ENCODE results near the gene AKAP13.
A peak's percentile ranks its signal among the peaks of the same experiment; 100 is the strongest.

AKAP13 gene

DNA sequence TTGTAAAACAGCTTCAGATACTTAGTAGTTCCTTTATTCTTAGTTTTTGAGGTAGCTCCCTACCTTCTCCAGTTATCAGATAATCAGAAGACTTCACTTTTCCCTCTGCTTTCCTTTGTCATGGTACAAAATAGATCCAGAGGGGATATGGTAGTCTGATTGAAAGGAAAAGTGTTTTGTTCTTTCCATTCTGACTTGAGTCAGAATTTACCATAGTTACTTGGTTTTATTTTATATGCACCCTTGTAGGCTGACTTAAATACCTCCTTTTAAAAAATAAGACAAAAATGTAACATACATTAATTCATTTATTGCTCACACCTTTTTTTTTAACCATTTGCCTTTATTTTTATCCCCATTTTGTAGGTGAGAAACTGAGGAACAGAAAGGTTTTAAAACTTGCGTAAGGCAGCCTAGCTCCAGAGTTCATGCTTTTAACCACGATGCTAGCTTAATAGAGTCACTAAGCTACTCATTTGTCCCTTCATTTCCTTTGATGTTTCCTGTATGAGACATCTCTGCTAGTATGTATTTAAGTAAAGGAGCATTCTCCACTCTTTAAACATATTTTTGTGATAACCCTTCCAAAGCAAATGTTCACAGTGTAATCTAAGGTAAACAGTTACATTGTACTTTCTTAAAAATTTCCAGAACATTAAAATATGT, 226.9 kb downstream of the AKAP13 start:
- no peak for DNase-seq

DNA sequence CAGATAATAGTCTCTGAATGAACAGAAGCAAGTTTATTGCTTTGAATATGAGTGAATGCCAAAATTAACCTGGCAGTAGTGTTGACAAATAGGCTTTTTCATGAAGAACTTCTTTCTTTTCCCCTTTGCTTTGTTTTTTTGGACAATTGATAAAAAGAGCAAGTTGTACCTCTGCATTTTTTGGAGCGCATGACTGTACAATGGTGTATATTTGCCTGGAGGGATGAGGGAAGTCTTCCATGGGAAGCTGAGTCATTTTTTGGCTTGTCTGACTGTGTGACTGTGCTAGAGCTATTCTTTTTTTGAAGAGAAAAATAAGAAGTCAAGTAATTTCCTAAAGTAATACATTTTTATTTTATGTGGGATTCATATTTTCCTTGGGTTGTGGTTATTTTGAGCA, 227.4 kb downstream of the AKAP13 start:
- no peak for DNase-seq

DNA sequence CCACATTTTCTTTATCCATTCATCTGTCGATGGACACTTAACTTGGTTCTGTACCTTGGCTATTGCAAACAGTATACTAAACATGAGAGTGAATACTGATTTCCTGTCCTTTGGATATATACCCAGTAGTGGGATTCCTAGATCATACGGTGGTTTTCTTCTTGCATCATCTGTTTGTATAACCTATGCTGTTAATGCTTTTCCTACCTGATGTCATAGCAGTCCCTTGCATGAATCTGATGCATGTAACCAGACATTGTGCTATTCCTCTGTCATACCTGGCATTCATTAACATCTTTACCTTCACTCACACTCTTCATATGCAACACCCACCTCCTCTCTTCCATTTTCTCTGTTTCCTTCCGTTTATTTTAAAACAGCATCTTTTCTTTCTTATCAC, 229.1 kb downstream of the AKAP13 start:
- no peak for DNase-seq

DNA sequence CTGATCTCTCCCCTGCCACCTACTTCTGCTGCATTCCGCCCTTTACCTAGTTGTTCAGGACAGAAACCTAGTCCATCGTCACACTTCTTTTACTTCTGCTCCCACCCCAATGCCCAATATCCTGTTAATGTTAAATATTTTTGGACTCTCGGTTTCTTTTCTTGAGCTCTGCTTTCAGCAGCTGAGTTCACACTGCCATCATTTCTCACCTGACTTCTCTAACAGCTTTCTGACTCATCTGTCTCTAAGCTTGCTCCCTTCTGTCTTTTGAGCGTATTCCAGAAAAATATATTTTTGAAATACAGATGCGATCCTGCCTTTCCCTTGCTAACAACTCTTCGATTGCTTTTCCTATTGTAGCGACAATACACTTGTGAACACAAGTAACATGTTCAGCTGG, 231.0 kb downstream of the AKAP13 start:
- DNase-seq: no peak

DNA sequence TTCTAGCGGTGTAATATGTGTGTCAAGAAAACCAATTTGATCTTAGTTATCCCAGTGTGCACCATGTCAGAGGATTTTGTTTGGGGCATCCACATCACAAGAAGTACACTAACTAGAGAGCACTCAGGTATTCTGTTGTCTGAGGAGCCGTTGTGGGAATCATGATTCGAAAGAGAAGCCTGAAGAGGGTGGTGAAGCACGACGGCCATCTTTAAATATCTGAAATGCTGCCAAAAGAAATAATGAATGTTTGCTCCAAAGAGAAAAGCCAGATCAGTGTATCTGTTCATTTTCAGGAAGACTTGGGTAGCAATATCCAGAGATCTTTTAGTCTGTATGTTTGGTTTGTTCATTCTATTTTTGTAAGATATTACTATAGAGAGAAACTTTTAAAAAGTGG, 233.7 kb downstream of the AKAP13 start:
- peak; percentile 28 for DNase-seq

DNA sequence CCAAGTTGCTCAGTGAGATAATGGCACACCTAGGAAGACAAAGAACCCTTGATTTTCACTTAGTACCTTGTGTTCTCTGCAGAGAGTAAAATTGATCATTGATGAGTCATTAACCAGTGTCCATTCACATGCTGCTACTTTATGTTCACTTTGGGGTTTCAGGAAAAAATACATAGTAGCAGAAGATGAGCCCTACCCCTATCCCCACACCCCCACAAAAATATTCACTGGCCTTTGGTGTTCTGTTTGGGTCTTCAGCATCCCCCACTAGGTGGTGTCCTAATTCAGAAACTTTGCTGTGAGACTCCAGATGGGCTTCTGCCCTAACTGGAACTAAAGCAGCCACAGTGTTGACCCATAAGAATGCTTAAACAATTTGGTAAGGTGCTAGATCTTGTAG, 235.5 kb downstream of the AKAP13 start:
- no peak for DNase-seq

DNA sequence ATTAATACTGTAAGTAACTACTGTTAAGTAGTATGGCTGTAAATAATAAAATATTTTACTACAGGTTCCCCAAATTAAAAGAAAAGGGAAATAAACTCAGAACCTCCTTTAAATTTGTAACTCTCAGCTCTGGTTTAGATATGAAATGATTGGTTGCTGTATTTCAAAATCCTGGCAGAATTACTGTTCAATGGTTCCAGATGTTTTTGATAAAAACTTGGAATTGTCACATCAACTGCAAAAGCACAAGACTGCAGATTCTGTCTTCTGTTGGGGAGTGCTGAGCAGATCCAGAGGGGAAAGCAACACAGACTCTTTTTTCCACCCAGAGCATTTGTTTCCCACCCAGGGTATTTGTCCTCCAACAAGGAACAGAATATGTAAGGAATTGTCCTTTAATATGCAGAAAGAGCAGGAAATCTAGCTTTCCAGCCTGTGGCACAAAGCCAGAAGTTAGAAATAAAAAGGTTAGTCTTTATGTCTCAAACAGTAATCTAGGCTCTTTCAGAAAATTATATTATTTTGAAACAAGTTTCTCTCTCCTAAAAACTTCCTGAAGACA, 236.2 kb downstream of the AKAP13 start:
- no peak for DNase-seq

DNA sequence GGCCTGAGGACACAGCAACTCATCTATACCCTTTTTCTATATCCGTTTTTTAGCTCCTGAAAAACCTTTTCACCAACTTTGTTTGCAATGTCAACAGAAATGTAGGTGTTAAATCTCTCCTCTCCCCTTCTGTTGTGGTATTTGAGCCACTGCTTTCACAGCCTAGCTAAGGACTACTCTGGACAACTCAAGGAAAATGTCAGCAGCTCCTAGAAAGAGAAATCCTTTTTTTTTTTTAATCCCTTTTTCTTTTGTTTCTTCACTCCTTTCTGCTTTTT, 237.8 kb downstream of the AKAP13 start:
- DNase-seq: no peak

DNA sequence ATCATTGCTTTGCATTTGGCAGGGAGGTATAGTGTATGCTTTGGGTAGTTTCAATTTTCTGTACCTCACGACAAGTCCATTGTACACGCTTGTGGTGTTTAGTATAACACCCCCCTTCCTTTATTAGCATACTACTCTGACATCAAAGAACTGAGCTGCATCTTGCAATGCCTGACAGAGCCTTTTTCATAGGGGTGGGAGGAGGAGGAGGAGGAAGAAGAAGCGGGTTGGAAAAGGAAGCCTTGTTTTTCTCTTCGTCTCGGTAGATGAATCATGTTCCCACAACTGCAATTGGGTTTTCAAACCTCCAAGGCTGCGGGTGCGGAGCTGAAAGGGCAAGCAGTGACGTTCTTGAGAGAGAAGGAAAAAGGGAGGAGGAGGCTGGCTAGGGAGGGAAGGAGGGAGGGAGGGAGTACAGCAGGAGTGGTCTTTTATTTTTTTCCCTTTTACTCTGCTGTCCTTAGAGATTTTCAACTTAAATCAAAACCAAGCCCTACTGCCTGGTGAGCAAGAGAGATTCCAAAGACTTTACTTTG, 238.6 kb downstream of the AKAP13 start:
- DNase-seq: no peak

DNA sequence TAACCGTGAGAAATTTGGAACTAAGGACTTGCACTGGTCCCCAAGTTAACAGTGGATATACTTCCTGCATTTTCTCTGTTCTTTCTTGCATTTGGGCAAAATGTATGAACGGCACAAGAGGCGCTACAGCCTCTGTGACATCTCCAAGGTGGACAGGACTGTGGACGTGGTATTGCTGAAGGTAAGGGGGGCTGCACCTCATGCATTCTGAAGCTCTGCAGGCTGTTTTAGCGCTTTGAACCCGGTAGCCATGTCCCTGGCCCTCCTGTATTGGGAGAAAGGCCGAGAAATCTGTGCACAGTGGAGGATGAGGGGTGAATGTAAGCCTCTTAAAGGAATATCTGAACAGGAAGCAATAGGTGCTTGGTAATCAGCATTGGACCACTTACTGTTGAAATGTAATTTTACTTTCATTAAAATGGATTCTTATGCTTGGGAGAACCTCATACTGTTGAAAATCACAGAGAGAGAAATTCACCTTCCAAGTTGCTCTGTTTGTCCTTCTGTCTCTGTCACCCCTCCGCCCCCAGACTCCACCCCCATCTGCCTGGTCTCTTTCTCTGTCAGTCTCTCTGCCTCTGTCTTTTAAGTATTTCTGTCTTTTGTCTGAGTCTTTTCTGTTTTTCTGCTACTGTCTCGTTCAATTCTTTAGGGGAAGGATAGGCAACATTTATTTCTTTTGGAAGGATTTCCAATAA, 239.7 kb downstream of the AKAP13 start:
- DNase-seq: no peak

DNA sequence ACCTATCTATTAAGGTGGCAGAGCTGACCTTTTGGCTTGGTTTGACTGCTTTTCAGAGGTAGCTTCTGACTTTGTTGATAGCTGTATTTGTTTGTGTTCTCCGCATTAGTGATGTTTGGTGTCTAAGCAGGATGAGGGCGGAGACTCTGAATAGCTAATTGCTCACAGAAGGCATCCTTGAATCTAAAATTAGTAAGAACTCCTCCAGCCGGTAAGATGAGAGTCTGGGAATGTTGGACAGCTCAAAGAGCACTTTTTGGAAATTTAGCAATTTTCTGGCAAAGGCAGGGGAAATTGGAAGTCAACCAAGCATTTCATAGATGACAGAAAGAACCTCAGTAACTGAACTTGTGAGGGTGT, 240.3 kb downstream of the AKAP13 start:
- no peak for DNase-seq

DNA sequence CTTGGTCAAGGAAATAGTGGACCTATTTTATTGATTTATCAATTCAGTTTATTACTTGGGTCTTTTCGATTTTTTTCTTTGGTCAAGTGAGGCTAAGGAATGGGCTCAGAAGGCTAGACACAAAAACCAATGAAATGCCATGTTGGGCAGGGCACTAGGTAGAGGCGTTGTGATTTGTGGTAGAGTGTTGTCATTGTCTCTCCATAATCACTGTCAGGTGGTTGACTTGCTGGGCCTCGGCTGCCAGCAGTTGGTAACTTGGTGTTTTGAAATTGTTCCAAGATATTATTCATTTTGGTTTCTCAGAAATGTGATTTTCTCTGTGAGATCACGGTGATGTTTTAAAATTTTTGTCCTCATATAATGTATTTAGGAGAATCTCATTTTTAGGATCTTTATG, 240.7 kb downstream of the AKAP13 start:
- DNase-seq: no peak

DNA sequence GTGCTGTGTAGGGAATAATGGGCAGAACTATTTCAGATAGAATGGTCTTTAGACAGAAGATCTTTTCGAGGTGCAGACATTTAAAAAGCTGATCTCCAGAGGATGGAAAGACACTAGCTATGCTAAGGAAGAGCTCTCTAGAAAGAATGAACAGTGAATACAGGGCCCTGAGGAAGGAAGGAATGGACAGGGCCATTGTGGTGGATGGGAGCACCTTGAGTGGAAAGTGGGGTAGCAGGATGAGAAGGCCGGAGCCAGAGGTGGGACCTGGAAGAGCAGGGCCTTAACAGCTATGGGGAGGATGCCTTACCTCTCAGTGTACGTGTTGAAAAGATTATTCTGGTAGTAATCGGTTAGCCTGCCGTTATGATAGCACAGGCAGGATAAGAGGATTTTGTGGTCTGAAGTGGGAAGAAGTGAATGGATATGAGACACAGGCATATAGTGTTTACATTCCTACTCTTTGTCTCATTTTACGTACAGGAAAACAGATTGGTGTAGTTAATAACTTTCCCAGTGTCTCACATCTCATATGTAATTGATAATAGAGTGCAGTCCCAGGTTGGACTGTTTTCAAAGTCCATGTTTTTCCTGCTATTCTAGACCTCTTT, 241.9 kb downstream of the AKAP13 start:
- no peak for DNase-seq

DNA sequence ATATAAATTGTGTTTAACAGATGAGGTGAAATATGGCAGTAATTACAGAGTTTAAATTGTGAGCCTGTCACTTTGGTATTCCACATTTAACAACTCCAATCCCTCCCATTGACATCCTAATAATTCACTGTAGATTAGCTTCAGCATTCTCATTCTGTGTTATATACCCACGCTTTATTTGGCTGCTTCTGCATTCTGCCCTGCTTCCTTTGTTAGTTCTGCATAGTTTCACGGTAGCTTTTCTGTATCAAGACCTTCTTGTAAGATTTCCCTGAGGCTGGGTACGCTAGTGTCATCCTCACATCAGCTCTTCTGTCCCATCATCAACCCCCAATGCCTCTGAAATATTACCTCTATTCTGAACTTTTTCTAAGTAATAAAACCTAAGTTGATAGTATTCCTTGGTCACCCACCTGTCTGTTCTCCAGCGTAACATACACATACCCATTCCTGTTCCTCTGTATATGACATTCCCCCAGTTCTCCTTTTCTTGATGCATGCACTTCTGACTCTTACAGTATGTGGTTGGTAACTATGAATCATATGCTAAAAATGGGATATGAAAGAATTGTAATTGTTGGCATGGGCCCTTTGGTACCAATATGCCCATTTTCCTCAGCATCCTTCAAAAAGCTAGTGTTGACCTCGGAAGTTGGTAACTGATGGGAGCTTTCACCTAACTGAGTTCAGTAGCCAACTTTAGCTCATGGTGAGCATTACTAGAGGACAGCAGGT, 243.1 kb downstream of the AKAP13 start:
- DNase-seq: no peak

DNA sequence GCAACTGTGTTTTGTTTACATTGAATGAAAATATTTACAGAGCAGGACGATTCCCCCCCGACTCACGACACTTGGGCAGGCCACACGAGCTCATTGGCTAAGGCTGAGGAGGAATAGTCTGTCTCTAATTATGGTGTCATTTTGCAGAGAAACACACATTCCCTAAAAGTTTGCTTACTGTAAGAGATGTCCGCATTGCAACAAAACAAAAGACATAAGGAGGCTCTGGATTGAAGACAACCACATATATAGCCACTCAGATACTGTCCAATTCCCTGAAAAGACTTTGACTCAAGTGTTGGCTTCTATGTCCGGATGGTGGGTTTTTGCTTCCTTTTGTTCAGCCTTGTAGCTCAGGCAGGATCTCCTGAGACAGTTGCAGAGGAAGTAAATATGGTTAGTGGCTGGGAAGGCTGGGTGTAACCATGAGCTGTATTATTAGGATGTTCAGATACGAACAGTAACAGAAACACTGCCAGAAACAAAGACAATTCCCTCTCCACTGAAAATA, 243.9 kb downstream of the AKAP13 start:
- no peak for DNase-seq

DNA sequence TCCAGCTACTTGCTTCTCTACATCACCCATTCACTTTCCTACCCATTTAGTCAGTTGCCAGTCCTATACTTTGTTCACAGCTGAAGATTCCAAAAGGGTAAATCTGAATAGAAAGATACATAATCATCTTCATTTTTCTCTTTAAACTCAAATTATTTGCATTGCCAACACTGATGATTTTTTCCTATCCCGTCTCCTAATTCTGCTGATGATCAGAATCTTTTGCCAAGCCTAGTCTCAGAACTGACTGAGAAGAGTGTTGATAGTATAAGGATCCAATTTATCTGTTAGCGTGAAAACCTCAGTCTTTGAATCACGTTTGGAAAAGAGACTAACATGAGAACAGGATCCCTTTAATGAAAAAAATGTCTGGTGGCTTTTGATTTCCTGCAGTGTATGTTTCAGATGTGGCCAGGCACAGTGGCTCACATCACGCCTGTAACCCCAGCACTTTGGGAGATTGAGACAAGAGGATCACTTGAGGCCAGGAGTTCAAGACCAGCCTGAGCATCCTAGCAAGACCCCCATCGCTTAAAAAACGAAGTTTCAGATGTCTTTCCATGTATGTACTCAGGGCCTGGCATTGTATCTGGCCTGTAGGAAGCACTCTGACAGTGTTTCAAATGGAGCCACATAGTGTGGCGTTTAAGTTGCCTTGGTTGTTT, 244.9 kb downstream of the AKAP13 start:
- no peak for DNase-seq

DNA sequence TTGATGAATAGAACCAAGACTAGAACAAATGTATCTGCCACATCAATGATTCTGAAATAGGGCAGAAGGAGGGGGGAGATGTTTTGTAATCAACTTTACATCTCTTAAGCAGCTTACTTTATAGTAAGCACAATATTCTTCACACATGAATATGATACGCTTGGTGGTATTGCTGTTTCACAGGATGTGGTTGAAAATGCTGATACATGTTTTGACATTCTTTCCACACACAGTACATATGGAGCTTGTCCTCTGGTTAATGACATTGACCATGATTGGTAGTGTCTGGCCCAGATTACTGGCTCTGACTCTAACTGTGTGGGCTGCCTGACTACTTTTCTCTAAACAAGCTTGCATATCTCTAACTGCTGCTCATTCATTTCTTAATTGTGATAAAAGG, 245.5 kb downstream of the AKAP13 start:
- no peak for DNase-seq

DNA sequence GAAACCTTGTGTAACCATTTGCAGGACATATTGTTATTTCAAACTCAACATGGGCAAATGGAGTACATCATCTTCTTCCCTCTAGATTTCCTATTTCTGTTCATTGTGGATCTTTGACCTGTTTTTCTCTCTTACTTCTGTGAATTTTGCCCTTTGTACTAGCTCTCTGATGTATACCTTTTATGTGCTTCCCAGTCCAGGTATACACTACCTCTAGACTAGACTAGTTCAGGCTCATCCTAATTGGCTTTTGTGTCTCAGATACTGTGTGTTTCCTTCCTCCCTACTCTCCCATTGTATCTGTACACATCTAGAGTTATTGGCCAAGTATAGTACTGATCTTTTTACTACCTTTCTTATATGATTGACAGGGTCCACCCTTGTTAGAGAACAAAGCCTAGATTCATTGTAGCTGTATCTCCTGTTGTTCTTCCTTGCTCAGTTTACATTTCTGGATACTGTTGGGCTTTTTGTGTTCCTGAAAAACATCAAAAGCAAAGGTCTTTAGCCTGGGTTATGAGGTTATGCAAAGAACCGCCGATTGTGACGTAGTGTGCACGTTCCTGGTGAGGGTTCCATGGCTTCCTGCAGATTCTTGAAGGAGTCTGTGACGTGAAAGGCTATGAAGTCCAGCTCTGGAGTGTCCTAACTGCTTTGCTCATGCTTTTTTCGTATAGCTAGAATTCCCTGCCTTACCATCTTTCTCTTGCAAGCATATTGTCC, 247.0 kb downstream of the AKAP13 start:
- no peak for DNase-seq

DNA sequence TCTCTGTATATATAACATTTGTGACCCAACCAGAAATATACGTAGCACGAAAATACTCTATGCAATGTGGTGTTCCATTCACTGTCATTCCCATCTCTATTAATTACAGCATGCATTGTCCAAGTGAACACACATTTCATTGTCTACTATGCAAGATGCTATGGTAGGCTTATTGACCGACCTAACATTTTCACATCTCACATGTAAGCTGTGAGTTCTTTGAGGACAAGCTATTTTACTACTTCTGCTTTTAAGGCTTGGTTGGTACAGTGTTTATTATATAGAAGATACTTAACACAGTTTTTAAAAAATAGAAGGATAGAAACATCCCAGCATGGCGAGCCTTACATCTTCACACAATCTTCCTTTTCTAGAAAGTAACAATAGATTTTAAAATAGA, 249.9 kb downstream of the AKAP13 start:
- DNase-seq: no peak

DNA sequence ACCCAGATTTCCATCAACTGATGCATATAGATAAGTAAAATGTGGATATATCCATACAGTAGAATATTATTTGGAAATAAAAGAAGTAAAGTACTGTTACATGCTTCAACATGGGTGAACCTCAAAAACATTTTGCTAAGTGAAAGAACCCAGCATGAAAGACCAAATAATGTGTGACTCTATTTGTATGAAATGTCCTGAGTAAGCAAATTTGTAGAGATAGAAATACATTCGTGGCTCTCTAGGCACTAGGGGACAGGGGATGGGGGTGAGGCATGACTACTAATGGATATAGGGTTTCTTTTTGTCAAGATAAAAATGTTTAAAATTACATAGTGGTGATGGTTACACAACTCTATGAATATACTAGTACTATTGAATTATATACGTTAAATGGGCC, 250.6 kb downstream of the AKAP13 start:
- DNase-seq: no peak

DNA sequence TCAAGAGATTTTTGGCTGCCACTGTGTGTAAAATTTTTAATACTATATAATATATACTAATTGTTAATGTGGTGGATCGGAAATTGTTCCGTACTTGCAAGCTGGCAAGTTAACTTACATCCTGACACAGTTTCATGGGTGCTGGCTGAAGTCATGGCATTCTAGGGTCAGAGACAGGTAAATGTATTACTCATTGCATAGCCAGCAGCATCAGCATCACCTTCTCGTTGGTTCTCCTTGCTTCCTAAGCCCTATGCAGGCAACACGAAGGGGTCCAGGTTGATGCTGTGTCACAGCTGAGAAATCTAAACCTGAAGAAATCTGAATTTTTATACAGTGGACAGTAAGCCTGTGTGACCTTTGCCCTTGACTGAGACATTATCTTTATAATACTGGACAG, 251.6 kb downstream of the AKAP13 start:
- no peak for DNase-seq

DNA sequence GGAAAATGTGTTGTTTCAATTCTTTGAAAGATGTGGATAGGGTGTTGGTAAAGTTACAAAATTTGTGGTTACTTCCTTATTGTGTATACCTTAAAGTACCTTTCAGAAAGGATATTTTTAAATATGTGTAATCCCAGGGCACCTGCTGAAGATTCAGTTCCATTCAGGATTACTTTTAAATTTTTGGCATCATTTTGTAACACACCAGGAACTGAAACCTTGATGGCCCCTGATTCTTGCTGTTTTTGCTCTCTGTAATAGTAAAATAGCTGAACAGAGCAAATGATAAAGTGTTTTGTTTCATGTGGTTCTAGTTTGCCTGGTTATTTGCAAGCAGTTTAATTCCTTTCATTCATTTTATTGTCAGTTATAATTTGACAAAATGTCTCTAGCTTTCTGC, 253.5 kb downstream of the AKAP13 start:
- DNase-seq: no peak

Measured in NCI-H1105 treated with DMSO at 0.1 percent for 48 hours (cell line).